Transverse colon (tissue), 4 donors: ENCODE measurements around the gene MALT1.
"Not testable (repeated sequence)": the region's sequence is repeated elsewhere in the genome, so short reads cannot be mapped to it uniquely, and the experiment has no call there.

Experiments used
- EP300 ChIP-seq: sonication (generic); formaldehyde crosslinking; IDR thresholded peaks from one replicate; pipeline ENCODE4 v1.6.1; 2017; ENCODE audit warnings: antibody characterized with exemption, low read depth
- POLR2A ChIP-seq: fragments of 450-650 bp; IDR thresholded peaks from one replicate; pipeline ENCODE4 v1.6.1; 2016; ENCODE audit warnings: antibody characterized with exemption, mild to moderate bottlenecking, moderate library complexity
- POLR2AphosphoS5 ChIP-seq, 3 donors: sonication (generic); formaldehyde crosslinking; IDR thresholded peaks; one replicate each; pipeline ENCODE4 v1.6.1; 2016; ENCODE audit warnings: antibody characterized with exemption in 3 of 3
- TF ChIP-seq, protein P1 (sequence below), 5 experiments: fragments of 200-600 bp in 3 of 5; fragments of 450-650 bp in 2 of 5; sonication (generic) in 3 of 5; IDR thresholded peaks; 1 replicate in 2 of 5; 2 replicates in 3 of 5; pipeline ENCODE4 v1.5.1; 2016 to 2017; ENCODE audit warnings: antibody characterized with exemption in 5 of 5, inconsistent platforms in 3 of 5, mild to moderate bottlenecking in 2 of 5, moderate library complexity in 1 of 5

DNA sequence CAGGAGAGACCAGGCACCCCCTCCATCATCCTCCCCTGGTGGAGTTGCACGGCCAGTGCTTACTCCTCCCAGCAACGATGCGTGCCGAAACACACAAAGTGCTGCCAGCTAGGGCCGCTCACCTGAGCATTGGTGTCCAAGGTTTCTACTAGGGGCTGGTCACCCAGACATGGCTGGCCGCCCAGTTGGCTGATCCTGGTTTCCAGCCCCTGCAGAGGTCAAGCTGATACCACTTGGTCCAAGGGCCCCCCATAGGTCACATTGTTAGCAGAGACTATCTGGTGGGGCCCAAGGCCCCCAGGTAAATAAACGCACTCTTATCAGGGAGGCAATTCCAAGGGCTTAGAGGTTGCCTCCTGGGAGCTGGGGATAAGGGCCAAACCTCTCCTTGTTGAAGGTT, 86.1 kb downstream of the MALT1 start:
- TF ChIP-seq, protein P1, sequence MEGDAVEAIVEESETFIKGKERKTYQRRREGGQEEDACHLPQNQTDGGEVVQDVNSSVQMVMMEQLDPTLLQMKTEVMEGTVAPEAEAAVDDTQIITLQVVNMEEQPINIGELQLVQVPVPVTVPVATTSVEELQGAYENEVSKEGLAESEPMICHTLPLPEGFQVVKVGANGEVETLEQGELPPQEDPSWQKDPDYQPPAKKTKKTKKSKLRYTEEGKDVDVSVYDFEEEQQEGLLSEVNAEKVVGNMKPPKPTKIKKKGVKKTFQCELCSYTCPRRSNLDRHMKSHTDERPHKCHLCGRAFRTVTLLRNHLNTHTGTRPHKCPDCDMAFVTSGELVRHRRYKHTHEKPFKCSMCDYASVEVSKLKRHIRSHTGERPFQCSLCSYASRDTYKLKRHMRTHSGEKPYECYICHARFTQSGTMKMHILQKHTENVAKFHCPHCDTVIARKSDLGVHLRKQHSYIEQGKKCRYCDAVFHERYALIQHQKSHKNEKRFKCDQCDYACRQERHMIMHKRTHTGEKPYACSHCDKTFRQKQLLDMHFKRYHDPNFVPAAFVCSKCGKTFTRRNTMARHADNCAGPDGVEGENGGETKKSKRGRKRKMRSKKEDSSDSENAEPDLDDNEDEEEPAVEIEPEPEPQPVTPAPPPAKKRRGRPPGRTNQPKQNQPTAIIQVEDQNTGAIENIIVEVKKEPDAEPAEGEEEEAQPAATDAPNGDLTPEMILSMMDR (IDR thresholded peaks at IDR 0.05) = not testable (repeated sequence)
- TF ChIP-seq POLR2A; POLR2AphosphoS5 (IDR thresholded peaks at IDR 0.05); EP300: not testable (repeated sequence)
